B cell (primary cell): ENCODE data around the gene REELD1. TPM values are rescaled to one million over a fixed set of nuclear protein-coding genes. Genes with fewer than 3 reads are reported as not detected.

Experiments
- ATAC-seq: fragments of 200-7000 bp; cut with Tn5 transposase; one replicate; pipeline ENCODE4 v1.10.0; 2021; ENCODE audit warnings: low read depth, mild to moderate bottlenecking, moderate number of reproducible peaks, moderate library complexity
- CTCF ChIA-PET: fragments of 350-600 bp; sonication (Branson Sonifier 250); formaldehyde crosslinking; loops from one replicate; lab custom pipeline; 2021; ENCODE audit warnings: antibody characterized with exemption, inconsistent platforms; lab: Charles Lee
- POLR2A ChIA-PET: fragments of 350-600 bp; sonication (Branson Sonifier 250); formaldehyde crosslinking; loops from one replicate; lab custom pipeline; 2021; ENCODE audit warnings: antibody characterized with exemption; lab: Charles Lee
- DNase-seq: peaks from one replicate; pipeline ENCODE4 v3.0.0; 2013
- H2AFZ ChIP-seq: 2 replicates; pipeline ENCODE4 v1.6.1; 2012; ENCODE audit warnings: mild to moderate bottlenecking, low read depth, low read length; ENCODE audit not compliant: insufficient read depth, poor library complexity, severe bottlenecking
- H3K27ac ChIP-seq, 2 donors: 1 replicate in 1 of 2; 2 replicates in 1 of 2; pipeline ENCODE4 v1.5.1; 2012 to 2013; ENCODE audit warnings: low read length in 2 of 2, mild to moderate bottlenecking in 2 of 2, moderate library complexity in 1 of 2
- H3K27me3 ChIP-seq, 4 experiments: fragments of 200-600 bp in 1 of 4; sonication (generic) in 1 of 4; replicated peaks in 1 of 4; 1 replicate in 2 of 4; 2 replicates in 2 of 4; pipeline versions ENCODE4 v1.6.1 to v1.7.0; 2013 to 2016; ENCODE audit warnings: low read length in 3 of 4, mild to moderate bottlenecking in 2 of 4, mixed read lengths in 1 of 4, moderate library complexity in 1 of 4; ENCODE audit not compliant: insufficient read depth in 4 of 4, control insufficient read depth in 3 of 4; ENCODE audit errors: control extremely low read depth in 1 of 4
- H3K36me3 ChIP-seq, 2 experiments: replicated peaks in 1 of 2; 1 replicate in 1 of 2; 2 replicates in 1 of 2; pipeline versions ENCODE4 v1.6.1 to v1.7.1; 2013; ENCODE audit warnings: low read length in 1 of 2; ENCODE audit not compliant: insufficient read depth in 2 of 2, control insufficient read depth in 1 of 2; ENCODE audit errors: control extremely low read depth in 1 of 2, extremely low read depth in 1 of 2
- H3K4me1 ChIP-seq, 2 donors: fragments of 200-600 bp in 1 of 2; sonication (generic) in 1 of 2; 1 replicate in 1 of 2; 2 replicates in 1 of 2; pipeline versions ENCODE4 v1.5.1 to v1.6.1; 2013 to 2017; ENCODE audit warnings: low read length in 2 of 2; ENCODE audit not compliant: control insufficient read depth in 2 of 2, insufficient read depth in 2 of 2
- H3K4me2 ChIP-seq: replicated peaks from 2 replicates; pipeline ENCODE3; 2012; ENCODE audit warnings: mild to moderate bottlenecking, low read depth, low read length; ENCODE audit not compliant: poor library complexity, severe bottlenecking
- H3K4me3 ChIP-seq, 5 experiments: fragments of 200-600 bp in 1 of 5; sonication (generic) in 1 of 5; 1 replicate in 3 of 5; 2 replicates in 2 of 5; pipeline versions ENCODE4 v1.5.1 to v1.7.0; 2011 to 2016; ENCODE audit warnings: low read length in 4 of 5, mild to moderate bottlenecking in 4 of 5, low read depth in 2 of 5, control low read depth in 1 of 5, moderate library complexity in 1 of 5; ENCODE audit not compliant: insufficient read depth in 1 of 5; ENCODE audit errors: control extremely low read depth in 1 of 5, extremely low read depth in 1 of 5
- H3K79me2 ChIP-seq: fragments of 200-600 bp; sonication (generic); one replicate; pipeline ENCODE4 v1.6.0; 2016; ENCODE audit warnings: low read length; ENCODE audit not compliant: control insufficient read depth, insufficient read depth
- H3K9ac ChIP-seq: fragments of 200-600 bp; sonication (generic); 2 replicates; pipeline ENCODE4 v1.6.1; 2017; ENCODE audit warnings: mild to moderate bottlenecking, low read length, moderate library complexity
- H3K9me3 ChIP-seq, 3 donors: one replicate each; pipeline versions ENCODE4 v1.6.1 to v1.7.1; 2013; ENCODE audit warnings: low read length in 2 of 3; ENCODE audit not compliant: control insufficient read depth in 2 of 3, insufficient read depth in 1 of 3; ENCODE audit errors: control extremely low read depth in 1 of 3
- H4K20me1 ChIP-seq: 2 replicates; pipeline ENCODE4 v1.6.0; 2012; ENCODE audit warnings: mild to moderate bottlenecking, low read length; ENCODE audit not compliant: insufficient read depth, control insufficient read depth, poor library complexity, severe bottlenecking
- H3K27ac Mint-ChIP-seq: one replicate; pipeline ENCODE4 v1.8.0; 2021; ENCODE audit warnings: mixed read lengths
- H3K27me3 Mint-ChIP-seq: one replicate; pipeline ENCODE4 v1.8.0; 2021; ENCODE audit warnings: mixed read lengths
- H3K4me1 Mint-ChIP-seq: one replicate; pipeline ENCODE4 v1.8.0; 2021; ENCODE audit warnings: mixed read lengths
- H3K4me3 Mint-ChIP-seq: one replicate; pipeline ENCODE4 v1.8.0; 2021; ENCODE audit warnings: mixed read lengths
- H3K9me3 Mint-ChIP-seq: one replicate; pipeline ENCODE4 v1.8.0; 2022; ENCODE audit warnings: mixed read lengths; ENCODE audit not compliant: insufficient read depth
- CTCF ChIP-seq: fragments of 200-600 bp; IDR thresholded peaks from one replicate; pipeline ENCODE4 v1.8.0; 2022; ENCODE audit warnings: antibody characterized with exemption, mild to moderate bottlenecking
- EZH2 ChIP-seq: IDR thresholded peaks from 2 replicates; pipeline ENCODE4 v1.6.1; 2012; ENCODE audit warnings: borderline replicate concordance, low read depth, mild to moderate bottlenecking, moderate library complexity, low read length; ENCODE audit not compliant: insufficient read depth, poor library complexity, severe bottlenecking
- WGBS: methylation state at CpG from one replicate; pipeline ENCODE4 v1.1.5; 2013; ENCODE audit warnings: missing lambda C conversion rate; ENCODE audit not compliant: insufficient coverage; 5-methylcytosine and 5-hydroxymethylcytosine counted together
- intact Hi-C: fragments of 100-400 bp; cut with micrococcal nuclease; formaldehyde crosslinking; loops from one replicate; pipeline ENCODE4 v1.10.0; 2022
- polyA plus RNA-seq: library from polyadenylated mRNA; depleted of rRNA; stranded (reverse); fragments of >200 nt; gene quantifications from 2 replicates; pipeline ENCODE4 v1.2.3, GENCODE V29; 2012
- total RNA-seq, 2 donors: library from RNA; stranded (reverse); fragments of 120-200 nt in 1 of 2; gene quantifications; 1 replicate in 1 of 2; 2 replicates in 1 of 2; pipeline versions ENCODE4 v1.2.3 to v1.2.4, GENCODE V29; 2013 to 2022

Gene REELD1
- total and polyA plus RNA-seq, 2 donors (not counting 1 experiment from before 2014, with no cell fraction given) = 2.6 to 7.8 TPM

GRCh38 chr4:146267826-146268225 lies 53.5 kb downstream of the REELD1 start:
- no peaks in the 10 kb centered on the region for H3K27me3 ChIP-seq
- H3K36me3 ChIP-seq = no peaks in the 10 kb centered on the region
- CTCF ChIA-PET = no interaction called here
- no peaks in the 10 kb centered on the region for H3K4me1 ChIP-seq
- no peak overlapping the region for H3K9ac ChIP-seq
- DNase-seq (no peak), ATAC-seq (no peak)
- H3K4me3 Mint-ChIP-seq = no peak overlapping the region
- H3K27ac ChIP-seq = no peak overlapping the region
- no peaks in the 10 kb centered on the region for H3K9me3 Mint-ChIP-seq
- POLR2A ChIA-PET = no interaction called here
- no peaks in the 10 kb centered on the region for H3K79me2 ChIP-seq
- H3K9me3 ChIP-seq = no peaks in the 10 kb centered on the region
- TF ChIP-seq CTCF = no peak
- TF ChIP-seq EZH2 = no peak
- no peaks in the 10 kb centered on the region for H3K4me1 Mint-ChIP-seq
- H3K27ac Mint-ChIP-seq = no peak overlapping the region
- H3K4me3 ChIP-seq = no peak overlapping the region
- H3K4me2 ChIP-seq = no peak overlapping the region
- no peaks in the 10 kb centered on the region for H3K27me3 Mint-ChIP-seq
- WGBS = 100% methylated on average over 2 of the region's 5 CpGs
- H2AFZ ChIP-seq = no peak overlapping the region
- no peaks in the 10 kb centered on the region for H4K20me1 ChIP-seq
- intact Hi-C loops = no loop called here

- H3K27ac ChIP-seq = no peak overlapping the region
- TF ChIP-seq CTCF (no peak), EZH2 (no peak)
- ChIA-PET POLR2A (no interaction called here), CTCF (interaction anchor here (1.6 kb wide), 1 partner anchor 27 kb away, joined by 3 read pairs; no protein-coding TSS in a partner anchor)
- no peaks in the 10 kb centered on the region for H3K9me3 ChIP-seq
- H3K36me3 ChIP-seq = no peaks in the 10 kb centered on the region
- no peak overlapping the region for H2AFZ ChIP-seq
- no peak overlapping the region for H3K27ac Mint-ChIP-seq
- H3K4me1 ChIP-seq = no peaks in the 10 kb centered on the region
- H4K20me1 ChIP-seq = no peaks in the 10 kb centered on the region
- H3K9ac ChIP-seq = no peak overlapping the region
- H3K79me2 ChIP-seq = no peaks in the 10 kb centered on the region
- H3K4me1 Mint-ChIP-seq = no peaks in the 10 kb centered on the region
- ATAC-seq (no peak), DNase-seq (no peak)
- no peak overlapping the region for H3K4me3 ChIP-seq
- no peak overlapping the region for H3K4me3 Mint-ChIP-seq
- intact Hi-C loops = no loop called here
- no peak overlapping the region for H3K4me2 ChIP-seq
- no peaks in the 10 kb centered on the region for H3K27me3 ChIP-seq
- no peaks in the 10 kb centered on the region for H3K27me3 Mint-ChIP-seq
- WGBS = no CpG with 5 or more reads among the region's 2 CpGs
- H3K9me3 Mint-ChIP-seq = no peaks in the 10 kb centered on the region
Measured at GRCh38 chr4:146269228-146269653, 54.9 kb downstream of the REELD1 start.
